Measurements from ENCODE around the gene TLR4. TPM values are rescaled to one million over a fixed set of nuclear protein-coding genes. Genes with fewer than 3 reads are reported as not detected.

Gene TLR4
- total RNA-seq, 1 experiment from 2014 or later, result 5.9 TPM

- DNase-seq (ENCODE audit: low read depth), result no peak
- in situ Hi-C loops (cut with HindIII; ENCODE audit: low pct_unique_long_range_greater_than_20kb, low sequenced_read_pairs), result no loop called here
Observed at GRCh38 chr9:117706421-117707116, 2.4 kb downstream of the TLR4 start.

GRCh38 chr9:117707561-117707960, 3.4 kb downstream of the TLR4 start:
- in situ Hi-C loops (cut with HindIII; ENCODE audit: low pct_unique_long_range_greater_than_20kb, low sequenced_read_pairs), result no loop called here
- DNase-seq (ENCODE audit: low read depth), result no peak

- no peak for DNase-seq (ENCODE audit: low read depth)
- in situ Hi-C loops (cut with HindIII; ENCODE audit: low pct_unique_long_range_greater_than_20kb, low sequenced_read_pairs), result no loop called here
Observed at GRCh38 chr9:117709936-117710335, 5.7 kb downstream of the TLR4 start.

GRCh38 chr9:117714282-117714681, 10.1 kb downstream of the TLR4 start:
- in situ Hi-C loops (cut with HindIII; ENCODE audit: low pct_unique_long_range_greater_than_20kb, low sequenced_read_pairs), result no loop called here
- DNase-seq (ENCODE audit: low read depth), result no peak

- in situ Hi-C loops (cut with HindIII; ENCODE audit: low pct_unique_long_range_greater_than_20kb, low sequenced_read_pairs), result no loop called here
- DNase-seq (ENCODE audit: low read depth), result no peak
Observed at GRCh38 chr9:117715411-117715989, 11.3 kb downstream of the TLR4 start.

GRCh38 chr9:117718085-117718484, 13.9 kb downstream of the TLR4 start:
- in situ Hi-C loops (cut with HindIII; ENCODE audit: low pct_unique_long_range_greater_than_20kb, low sequenced_read_pairs), result no loop called here
- no peak for DNase-seq (ENCODE audit: low read depth)

GRCh38 chr9:117718701-117719100, 14.5 kb downstream of the TLR4 start:
- in situ Hi-C loops (cut with HindIII; ENCODE audit: low pct_unique_long_range_greater_than_20kb, low sequenced_read_pairs), result no loop called here
- DNase-seq (ENCODE audit: low read depth), result no peak

- no peak for DNase-seq (ENCODE audit: low read depth)
- in situ Hi-C loops (cut with HindIII; ENCODE audit: low pct_unique_long_range_greater_than_20kb, low sequenced_read_pairs), result no loop called here
Observed at GRCh38 chr9:117719161-117719920, 15.1 kb downstream of the TLR4 start.

GRCh38 chr9:117720066-117720465, 15.9 kb downstream of the TLR4 start:
- in situ Hi-C loops (cut with HindIII; ENCODE audit: low pct_unique_long_range_greater_than_20kb, low sequenced_read_pairs), result no loop called here
- no peak for DNase-seq (ENCODE audit: low read depth)

- no peak for DNase-seq (ENCODE audit: low read depth)
- in situ Hi-C loops (cut with HindIII; ENCODE audit: low pct_unique_long_range_greater_than_20kb, low sequenced_read_pairs), result no loop called here
Observed at GRCh38 chr9:117720555-117720954, 16.4 kb downstream of the TLR4 start.

GRCh38 chr9:117720987-117721386, 16.8 kb downstream of the TLR4 start:
- no peak for DNase-seq (ENCODE audit: low read depth)
- in situ Hi-C loops (cut with HindIII; ENCODE audit: low pct_unique_long_range_greater_than_20kb, low sequenced_read_pairs), result no loop called here

- DNase-seq (ENCODE audit: low read depth), result no peak
- in situ Hi-C loops (cut with HindIII; ENCODE audit: low pct_unique_long_range_greater_than_20kb, low sequenced_read_pairs), result no loop called here
Observed at GRCh38 chr9:117722108-117722761, 18.0 kb downstream of the TLR4 start.

GRCh38 chr9:117723986-117724625, 19.9 kb downstream of the TLR4 start:
- DNase-seq (ENCODE audit: low read depth), result no peak
- in situ Hi-C loops (cut with HindIII; ENCODE audit: low pct_unique_long_range_greater_than_20kb, low sequenced_read_pairs), result no loop called here

- in situ Hi-C loops (cut with HindIII; ENCODE audit: low pct_unique_long_range_greater_than_20kb, low sequenced_read_pairs), result no loop called here
- no peak for DNase-seq (ENCODE audit: low read depth)
Observed at GRCh38 chr9:117725426-117725887, 21.3 kb downstream of the TLR4 start.

- DNase-seq (ENCODE audit: low read depth), result no peak
- in situ Hi-C loops (cut with HindIII; ENCODE audit: low pct_unique_long_range_greater_than_20kb, low sequenced_read_pairs), result no loop called here
Observed at GRCh38 chr9:117729375-117729774, 25.2 kb downstream of the TLR4 start.

GRCh38 chr9:117732494-117732893, 28.3 kb downstream of the TLR4 start:
- in situ Hi-C loops (cut with HindIII; ENCODE audit: low pct_unique_long_range_greater_than_20kb, low sequenced_read_pairs), result no loop called here
- no peak for DNase-seq (ENCODE audit: low read depth)

- in situ Hi-C loops (cut with HindIII; ENCODE audit: low pct_unique_long_range_greater_than_20kb, low sequenced_read_pairs), result no loop called here
- no peak for DNase-seq (ENCODE audit: low read depth)
Observed at GRCh38 chr9:117733465-117733864, 29.3 kb downstream of the TLR4 start.

- in situ Hi-C loops (cut with HindIII; ENCODE audit: low pct_unique_long_range_greater_than_20kb, low sequenced_read_pairs), result no loop called here
- DNase-seq (ENCODE audit: low read depth), result no peak
Observed at GRCh38 chr9:117734082-117734481, 29.9 kb downstream of the TLR4 start.
